HCT116 (cell line): ENCODE measurements around the gene BSND.

Experiments
- ATF3 ChIP-seq: IDR thresholded peaks from 2 replicates; pipeline ENCODE4 v1.6.1; 2012
- CTCF ChIP-seq, 3 experiments: fragments of 200-600 bp in 1 of 3; sonication (generic) in 1 of 3; IDR thresholded peaks in 2 of 3; conservative IDR thresholded peaks in 1 of 3; 2 replicates each; pipeline ENCODE4 v1.5.1; 2012 to 2017; ENCODE audit warnings: low read depth in 2 of 3, low read length in 2 of 3, antibody characterized with exemption in 1 of 3, borderline replicate concordance in 1 of 3, control low read depth in 1 of 3, mild to moderate bottlenecking in 1 of 3, mixed read lengths in 1 of 3, mixed run types in 1 of 3, moderate library complexity in 1 of 3; ENCODE audit not compliant: insufficient read depth in 1 of 3
- ZNF274 ChIP-seq: fragments of 200-500 bp; sonication (Bioruptor generic); IDR thresholded peaks from 2 replicates; pipeline ENCODE4 v1.6.1; 2014; ENCODE audit warnings: mild to moderate bottlenecking, low read depth, low read length, inconsistent platforms

GRCh38 chr1:54962612-54963395 is 35.9 kb upstream of the BSND start:
- TF ChIP-seq ATF3: no peak
- no peak for TF ChIP-seq CTCF (IDR thresholded peaks at IDR 0.05 in 2 of 3, conservative IDR thresholded peaks at IDR 0.05 in 1 of 3; ENCODE audit: borderline replicate concordance in 1 of 3, insufficient read depth in 1 of 3, low read depth in 2 of 3, low read length in 2 of 3)
- no peak for TF ChIP-seq ZNF274
